ENCODE measurements around the gene HOXC10. TPM values are rescaled to one million over a fixed set of nuclear protein-coding genes. Genes with fewer than 3 reads are reported as not detected.

Gene HOXC10
- total and polyA plus RNA-seq, 10 of the 15 experiments (the other 5 are each of a cell fraction or from before 2014, with no cell fraction given) = 0.59 TPM; not detected in 9

- POLR2A ChIA-PET = interaction anchor here (0.6 kb wide), 1 partner anchor 385 kb away, joined by 5 read pairs; no protein-coding TSS in a partner anchor
- intact Hi-C loops (cut with micrococcal nuclease; ENCODE audit: unreplicated experiment) = no loop called here
Observed at GRCh38 chr12:54014377-54015017, 29.6 kb downstream of the HOXC10 start.

GRCh38 chr12:54015018-54015931, 30.3 kb downstream of the HOXC10 start:
- no peak overlapping the region for H3K4me3 ChIP-seq
- H3K9ac ChIP-seq (ENCODE audit: control insufficient read depth, insufficient read depth, low read length) = no peak overlapping the region
- CTCF ChIA-PET = interaction anchor here (0.7 to 3.8 kb wide), 7 partner anchors 8 to 365 kb away, joined by 3 to 27 read pairs (median 18); partner anchors contain the start of genes HOXC5, HOXC6 and HOXC8
- no peak overlapping the region for H3K4me2 ChIP-seq (ENCODE audit: control insufficient read depth, insufficient read depth)
- no peaks in the 10 kb centered on the region for H3K36me3 ChIP-seq (ENCODE audit: control insufficient read depth in 2 of 2, insufficient read depth in 2 of 2, low read length in 1 of 2)
- POLR2A ChIA-PET = interaction anchor here (0.6 to 1.5 kb wide), 2 partner anchors 39 to 386 kb away, joined by 4 to 5 read pairs; partner anchors contain the start of gene HOXC4
- no peaks in the 10 kb centered on the region; the same call in 1 of the 2 replicates for H4K20me1 ChIP-seq (ENCODE audit: control insufficient read depth, insufficient read depth)
- intact Hi-C loops (cut with micrococcal nuclease; ENCODE audit: unreplicated experiment) (no loop called here), in situ Hi-C loops (cut with MboI) (no loop called here)
- SMC1A ChIA-PET (ENCODE audit: uncharacterized antibody, unreplicated experiment) = interaction anchor here (0.6 to 2.4 kb wide), 3 partner anchors 10 to 17 kb away, joined by 3 to 7 read pairs (median 6); partner anchors contain the start of gene HOXC5
- peaks cover 10% of the 10 kb centered on the region; the same call in 1 of the 2 replicates for H3K4me1 ChIP-seq (ENCODE audit: control insufficient read depth, insufficient read depth, low read length)
- RAD21 ChIA-PET (ENCODE audit: unreplicated experiment) = no interaction called here
- no peaks in the 10 kb centered on the region for H3K79me2 ChIP-seq (ENCODE audit: control insufficient read depth, insufficient read depth, low read length)
- BruUV-seq (replicated peaks) = no TSS peak
- H3K27me3 ChIP-seq (replicated peaks in 1 of 2; ENCODE audit: control insufficient read depth in 2 of 2, insufficient read depth in 2 of 2, low read length in 1 of 2) = peaks cover 12 to 31% of the 10 kb centered on the region in 2 experiments
- DNase-seq (ENCODE audit: low read depth, low spot score) = no peak
- no peaks in the 10 kb centered on the region for H3K9me3 ChIP-seq (replicated peaks; ENCODE audit: control insufficient read depth, insufficient read depth, low read length)
- no peak overlapping the region for H2AFZ ChIP-seq (ENCODE audit: control insufficient read depth, low read depth, low read length)
- H3K27ac ChIP-seq (ENCODE audit: control insufficient read depth, insufficient read depth) = no peak overlapping the region
- no peak for FAIRE-seq
- no peak for ATAC-seq
- WGBS (ENCODE audit: insufficient coverage, insufficient replicate concordance, low lambda C conversion rate, missing lambda C conversion rate) = 27% methylated on average over 23 of the region's 23 CpGs
- TF ChIP-seq CBFB (IDR thresholded peaks at IDR 0.05; ENCODE audit: low read depth) (no peak), MLLT1 (IDR thresholded peaks at IDR 0.05) (no peak), PBX3 (IDR thresholded peaks at IDR 0.05; ENCODE audit: insufficient replicate concordance, low read depth, low read length) (no peak), BMI1 (IDR thresholded peaks at IDR 0.05; ENCODE audit: borderline replicate concordance) (peak; percentile 88), SMARCA5 (IDR thresholded peaks at IDR 0.05) (no peak), BCL11A (IDR thresholded peaks at IDR 0.05; ENCODE audit: low read depth, low read length) (no peak)

More at GRCh38 chr12:54014377-54015017, 29.6 kb downstream of the HOXC10 start:
- no peak overlapping the region for H3K9ac ChIP-seq (ENCODE audit: control insufficient read depth, insufficient read depth, low read length)
- peak; percentile 12 for TF ChIP-seq SUZ12 (IDR thresholded peaks at IDR 0.05; ENCODE audit: unreplicated experiment)
- TF ChIP-seq SP1 (IDR thresholded peaks at IDR 0.05; ENCODE audit: low read depth, low read length) = no peak
- no peak for TF ChIP-seq ATF7 (IDR thresholded peaks at IDR 0.05; ENCODE audit: low read depth)
- TF ChIP-seq ZNF622 (IDR thresholded peaks at IDR 0.05) = no peak
- TF ChIP-seq EZH2 (IDR thresholded peaks at IDR 0.05; ENCODE audit: borderline replicate concordance, control insufficient read depth, low read depth, low read length) = peak; percentile 80; the same call in 1 of the 2 replicates
- no peak overlapping the region for H2AFZ ChIP-seq (ENCODE audit: control insufficient read depth, low read depth, low read length)
- no peak overlapping the region for H3K4me2 ChIP-seq (ENCODE audit: control insufficient read depth, insufficient read depth)
- RAD21 ChIA-PET (ENCODE audit: unreplicated experiment) = no interaction called here
- ATAC-seq (no peak), FAIRE-seq (no peak), DNase-seq (ENCODE audit: low read depth, low spot score) (no peak)
- H3K79me2 ChIP-seq (ENCODE audit: control insufficient read depth, insufficient read depth, low read length) = no peaks in the 10 kb centered on the region
- H3K9me3 ChIP-seq (replicated peaks; ENCODE audit: control insufficient read depth, insufficient read depth, low read length) = no peaks in the 10 kb centered on the region
- H3K27ac ChIP-seq (ENCODE audit: control insufficient read depth, insufficient read depth) = no peak overlapping the region
- WGBS (ENCODE audit: insufficient coverage, insufficient replicate concordance, low lambda C conversion rate, missing lambda C conversion rate) = 33% methylated on average over 36 of the region's 36 CpGs
- H3K4me1 ChIP-seq (ENCODE audit: control insufficient read depth, insufficient read depth, low read length) = peaks cover 10% of the 10 kb centered on the region; the same call in 1 of the 2 replicates
- no TSS peak for BruUV-seq (replicated peaks)
- no peaks in the 10 kb centered on the region; the same call in 1 of the 2 replicates for H4K20me1 ChIP-seq (ENCODE audit: control insufficient read depth, insufficient read depth)
- H3K27me3 ChIP-seq (replicated peaks in 1 of 2; ENCODE audit: control insufficient read depth in 2 of 2, insufficient read depth in 2 of 2, low read length in 1 of 2) = peaks cover 17 to 35% of the 10 kb centered on the region in 2 experiments
- CTCF ChIA-PET = interaction anchor here (3.5 to 3.8 kb wide), 2 partner anchors 7 to 187 kb away, joined by 18 to 27 read pairs; partner anchors contain the start of gene HOXC8
- no peak overlapping the region for H3K4me3 ChIP-seq
- no peaks in the 10 kb centered on the region for H3K36me3 ChIP-seq (ENCODE audit: control insufficient read depth in 2 of 2, insufficient read depth in 2 of 2, low read length in 1 of 2)
- in situ Hi-C loops (cut with MboI) = no loop called here
- SMC1A ChIA-PET (ENCODE audit: uncharacterized antibody, unreplicated experiment) = interaction anchor here (2.4 kb wide), 1 partner anchor 18 kb away, joined by 7 read pairs; the partner anchor contains the start of gene HOXC5
